Left ventricle myocardium superior (tissue), 1 donor: ENCODE measurements around the gene PNPLA1. TPM values are rescaled to one million over a fixed set of nuclear protein-coding genes. Genes with fewer than 3 reads are reported as not detected.
"Not testable (repeated sequence)": the region's sequence is repeated elsewhere in the genome, so short reads cannot be mapped to it uniquely, and the experiment has no call there.

Source experiments
- ATAC-seq: fragments of 200-7000 bp; cut with Tn5 transposase; one replicate; pipeline ENCODE4 v1.9.1; 2020; ENCODE audit warnings: mild to moderate bottlenecking, moderate library complexity
- DNase-seq: peaks from one replicate; pipeline ENCODE4 v3.0.0-alpha.2; 2020
- intact Hi-C: fragments of 100-400 bp; cut with micrococcal nuclease; formaldehyde crosslinking; loops from one replicate; pipeline ENCODE4 v1.11.0; 2022
- total RNA-seq: library from RNA; stranded (reverse); fragmentation: NEBNext Ultra II Directional; extraction: Animal tissue kit (Norgen Biotek cat#: 25700); gene quantifications from one replicate; pipeline ENCODE4 v1.2.1, GENCODE V29; 2021
- donor health status: DM: no; HTN: yes; CAD: no; lungs with severe emphysema.

Gene PNPLA1
- total RNA-seq, 1 donor from 2014 or later, result not detected

DNA sequence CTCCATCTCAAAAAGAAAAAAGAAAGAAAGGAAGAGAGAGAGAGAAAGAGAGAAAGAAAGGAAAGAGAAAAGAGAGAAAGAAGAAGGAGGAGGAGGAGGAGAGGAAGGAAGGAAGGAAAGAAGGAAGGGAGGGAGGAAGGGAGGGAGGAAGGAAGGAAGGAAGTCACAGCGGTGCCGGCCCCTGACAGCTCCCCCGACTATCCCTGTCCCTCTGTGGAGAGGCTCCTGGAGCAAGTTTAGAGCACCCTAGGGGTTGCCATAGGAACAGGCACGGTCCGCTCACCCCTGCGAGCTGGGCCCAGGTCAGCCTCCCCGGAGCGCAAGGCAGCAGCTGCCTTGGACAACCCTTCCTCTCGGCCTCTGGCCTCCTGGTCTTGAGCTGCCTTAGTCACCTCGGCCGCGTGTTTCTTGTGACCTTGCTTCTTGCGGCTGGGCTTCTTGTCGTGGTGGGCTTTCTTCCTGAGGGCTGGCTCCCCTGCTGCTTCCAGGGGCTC lies 60.0 kb downstream of the PNPLA1 start:
- ATAC-seq (no peak), DNase-seq (no peak)
- intact Hi-C loops, result no loop called here

DNA sequence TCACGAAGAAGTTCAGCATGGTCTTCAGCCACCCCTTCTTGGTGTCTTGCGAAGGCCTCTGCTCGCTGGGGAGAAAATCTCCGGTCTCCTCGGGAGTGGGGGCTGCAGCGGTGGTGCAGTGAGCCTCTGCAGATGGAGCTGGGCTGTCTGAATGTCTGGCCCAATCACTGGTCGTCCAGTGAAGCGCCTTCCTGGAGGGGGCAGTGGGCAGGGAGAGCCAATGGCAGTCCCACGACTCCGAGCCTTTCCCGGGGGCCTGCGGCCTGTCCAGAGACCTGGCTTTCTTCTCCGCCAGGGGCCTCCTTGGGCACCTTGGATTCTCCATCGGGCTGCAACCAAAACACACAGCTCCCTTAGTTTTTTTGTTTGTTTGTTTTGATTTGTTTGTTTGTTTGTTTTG lies 60.5 kb downstream of the PNPLA1 start:
- ATAC-seq (no peak), DNase-seq (no peak)
- intact Hi-C loops, result no loop called here

DNA sequence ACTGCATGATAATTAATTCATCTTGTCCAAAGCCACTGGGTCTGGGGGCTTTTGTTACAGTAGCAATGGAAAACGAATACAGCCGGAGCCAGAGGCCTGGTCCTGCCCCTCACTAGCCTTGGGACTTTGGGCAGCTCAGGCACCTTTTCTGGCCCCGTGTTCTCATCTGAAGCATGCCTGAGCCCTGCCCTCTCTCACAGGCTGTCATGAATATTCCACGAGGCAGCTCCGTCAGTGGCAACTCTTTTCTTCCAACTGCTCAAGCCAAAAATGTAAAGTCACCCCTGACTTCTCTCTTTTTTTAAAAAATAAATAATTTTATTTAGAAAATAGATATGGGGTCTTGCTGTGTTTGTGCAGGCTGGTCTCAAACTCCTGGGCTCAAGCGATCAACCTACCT lies 61.5 kb downstream of the PNPLA1 start:
- intact Hi-C loops, result no loop called here
- no peak for DNase-seq
- ATAC-seq, result no peak

DNA sequence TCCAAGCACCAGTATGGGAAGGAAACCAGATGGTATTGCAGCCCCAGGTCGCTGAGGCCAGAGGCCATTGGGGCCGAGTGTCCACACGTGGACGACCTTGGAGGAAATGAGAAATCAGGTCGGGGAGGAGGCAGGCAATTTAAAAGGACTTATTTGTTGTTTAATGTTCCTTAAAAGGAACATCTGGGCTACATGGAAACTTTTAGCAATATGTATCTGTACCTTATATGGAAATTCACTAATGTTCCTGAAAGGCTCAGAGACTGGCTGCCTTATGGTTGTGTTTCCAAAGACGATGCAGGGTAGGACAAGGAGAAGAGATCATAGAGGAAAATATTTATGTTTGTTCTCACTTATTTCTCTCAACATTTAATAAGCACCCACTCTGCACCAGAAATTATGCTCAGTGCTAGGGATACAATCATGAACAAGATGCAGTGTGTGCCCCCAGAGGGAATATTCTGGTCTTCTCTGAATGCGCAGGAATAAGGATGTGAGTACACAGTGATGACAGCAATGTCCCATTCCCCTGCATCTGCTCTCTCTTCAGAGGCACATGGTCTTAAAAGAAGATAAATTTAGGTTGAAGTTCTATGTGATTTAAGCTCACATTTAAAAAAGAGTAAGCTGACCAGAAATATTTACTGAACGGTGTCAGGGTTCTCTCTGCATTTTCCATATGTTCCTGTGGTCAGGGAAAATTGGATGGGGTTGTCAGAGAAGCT lies 63.5 kb downstream of the PNPLA1 start:
- DNase-seq, result no peak
- intact Hi-C loops, result no loop called here
- ATAC-seq, result no peak

DNA sequence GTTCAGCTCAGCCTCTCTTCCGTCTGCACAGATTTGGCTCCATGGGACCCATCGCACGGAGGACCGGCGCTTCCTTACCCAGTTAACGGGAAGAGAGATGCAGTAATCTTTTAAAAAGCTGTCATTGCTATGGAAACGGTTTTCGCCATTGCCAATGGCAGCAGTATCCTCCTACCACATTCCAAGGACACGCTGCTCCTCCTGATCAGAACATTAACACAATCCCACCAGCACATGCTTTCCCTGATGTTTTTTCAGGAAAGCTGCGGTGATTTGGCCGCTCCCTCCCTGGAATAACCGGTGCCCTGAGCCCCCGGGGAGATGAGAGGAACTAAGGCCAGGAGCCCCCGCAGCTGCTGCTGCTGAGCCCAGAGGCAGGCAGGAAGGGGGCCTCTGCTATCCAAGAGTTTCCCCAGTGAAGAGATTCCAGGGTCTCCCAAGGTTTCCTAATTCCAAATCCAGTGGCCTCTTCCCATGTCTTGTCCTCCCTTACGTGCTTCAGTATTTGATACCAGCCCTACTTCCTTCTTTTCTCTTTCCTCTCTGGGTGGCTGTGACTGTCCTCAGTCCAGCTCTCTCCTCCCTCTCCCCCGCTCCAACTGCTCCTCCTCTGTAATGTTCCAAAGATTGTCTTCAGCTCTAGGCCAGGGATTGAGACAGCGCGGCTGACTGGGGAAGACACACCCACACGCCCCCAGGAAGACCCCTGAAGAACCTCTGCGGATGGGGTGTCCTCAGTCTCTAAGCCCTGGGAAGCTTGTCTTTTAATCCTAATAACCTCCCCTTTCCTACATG lies 64.3 kb downstream of the PNPLA1 start:
- intact Hi-C loops, result no loop called here
- peak; percentile 59 for ATAC-seq
- DNase-seq, result no peak

DNA sequence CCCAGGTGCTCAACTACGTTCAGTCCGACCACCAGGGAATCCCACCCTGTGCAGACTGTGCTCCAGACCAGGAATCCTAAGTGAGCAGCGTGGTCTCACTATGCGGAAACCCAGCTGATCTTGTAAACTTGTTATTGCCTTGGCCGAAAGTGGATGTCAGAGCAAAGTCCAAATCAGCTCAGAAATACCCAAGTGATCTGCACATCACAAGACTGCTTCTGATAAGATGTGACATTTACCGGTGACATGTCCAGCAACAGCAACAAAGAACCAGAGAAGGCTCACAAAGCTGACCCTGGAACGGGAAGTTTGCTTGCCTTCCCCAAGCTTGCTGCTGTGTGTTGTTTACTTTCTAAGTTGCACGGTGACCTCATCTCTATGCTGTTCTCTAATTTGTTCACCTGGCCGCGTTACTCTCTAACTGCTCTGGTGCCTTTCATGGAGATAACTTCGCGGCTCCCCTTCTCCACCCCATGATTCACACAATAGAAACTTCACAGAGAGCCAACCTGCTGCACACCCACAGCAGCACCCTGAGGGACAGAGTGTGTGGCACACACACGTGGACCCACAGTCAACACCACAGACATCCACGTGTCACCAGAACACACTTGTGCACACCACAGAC lies 65.1 kb downstream of the PNPLA1 start:
- ATAC-seq (peak; percentile 9), DNase-seq (no peak)
- intact Hi-C loops, result no loop called here

DNA sequence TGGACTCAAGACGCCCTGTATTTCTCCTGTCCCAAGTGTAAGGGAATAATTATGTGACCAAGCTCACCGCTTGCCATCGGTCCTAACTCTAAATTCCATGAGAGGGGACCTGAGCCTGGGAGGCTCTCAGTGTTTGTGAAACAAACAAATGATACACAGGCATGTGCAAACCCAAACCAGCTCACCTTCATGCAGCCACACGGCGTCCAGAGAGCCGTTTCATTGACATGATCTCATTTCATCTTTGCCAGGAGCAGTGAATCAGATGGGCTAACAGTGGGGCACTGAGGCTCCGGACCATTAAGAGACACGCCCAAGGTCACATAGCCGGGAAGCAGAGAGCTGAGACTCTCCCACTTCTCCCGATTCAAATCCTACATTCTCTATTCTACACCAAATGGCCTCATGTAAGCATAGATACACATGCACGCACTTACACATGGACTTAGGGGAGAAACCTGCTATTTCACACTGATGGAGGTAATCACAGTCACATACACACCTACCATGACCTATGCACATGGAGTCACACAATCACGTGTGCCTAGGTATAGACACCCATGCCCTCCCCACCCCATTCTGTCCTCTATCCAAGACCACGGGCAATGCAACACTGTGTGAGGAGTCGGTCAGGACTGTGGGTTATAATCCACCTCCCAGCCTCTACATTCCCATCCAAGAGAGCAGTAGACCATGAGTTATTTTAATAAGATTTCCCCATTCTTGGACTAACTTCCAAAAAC lies 65.8 kb downstream of the PNPLA1 start:
- ATAC-seq, result no peak
- no peak for DNase-seq
- intact Hi-C loops, result no loop called here

DNA sequence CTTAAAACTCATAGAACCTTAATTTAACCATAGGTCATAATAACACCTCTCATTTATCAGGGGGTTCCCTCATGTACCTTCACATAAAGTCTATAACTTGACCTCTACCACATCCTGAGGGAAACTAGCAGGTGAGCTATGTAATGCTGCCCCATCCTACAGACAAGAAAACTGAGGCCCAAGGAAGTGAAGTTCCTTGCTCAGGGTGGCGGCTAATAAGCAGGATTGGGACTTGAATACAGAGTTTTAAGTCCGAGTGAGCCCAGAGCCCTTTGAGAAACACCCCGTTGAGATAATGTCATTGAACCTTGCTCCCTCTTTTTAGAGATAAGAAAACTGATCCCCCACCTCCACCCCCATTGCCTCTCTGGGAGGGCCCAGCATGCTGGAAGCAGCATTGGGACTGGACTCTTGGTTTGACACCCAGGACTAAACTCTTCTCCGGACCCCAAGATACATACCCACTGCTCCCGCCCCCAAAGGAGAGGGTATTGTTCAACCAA lies 66.4 kb downstream of the PNPLA1 start:
- intact Hi-C loops, result no loop called here
- ATAC-seq (no peak), DNase-seq (no peak)

DNA sequence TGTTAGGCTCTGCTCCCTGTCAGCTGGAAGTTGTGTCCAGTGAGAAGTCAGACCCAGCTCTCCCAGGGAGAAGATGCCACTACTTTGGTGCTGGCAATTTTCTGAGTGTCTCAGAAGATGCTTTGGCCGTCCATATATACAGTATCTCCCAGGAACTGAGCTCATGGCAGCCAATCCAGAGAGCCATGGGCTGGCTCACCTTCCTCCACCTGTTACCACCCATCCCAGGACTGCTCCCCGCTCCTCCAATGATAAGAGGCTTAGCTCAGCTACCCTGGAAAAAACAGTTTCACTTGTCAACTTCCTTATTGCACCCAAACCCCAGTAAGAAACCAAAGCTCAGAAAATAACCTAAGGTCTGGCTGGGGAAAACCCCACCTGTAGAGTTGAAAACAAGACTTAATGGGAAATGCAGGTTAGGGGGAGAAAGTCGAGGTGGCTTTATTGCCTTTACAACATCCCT lies 67.0 kb downstream of the PNPLA1 start, which contains the start of gene BNIP5:
TSS of gene BNIP5 (minus strand) at position 110 of the 463 bp plus-strand sequence. CDS start 6,198 bp downstream, outside the sequence.
- DNase-seq (no peak), ATAC-seq (no peak)
- intact Hi-C loops, result no loop called here

DNA sequence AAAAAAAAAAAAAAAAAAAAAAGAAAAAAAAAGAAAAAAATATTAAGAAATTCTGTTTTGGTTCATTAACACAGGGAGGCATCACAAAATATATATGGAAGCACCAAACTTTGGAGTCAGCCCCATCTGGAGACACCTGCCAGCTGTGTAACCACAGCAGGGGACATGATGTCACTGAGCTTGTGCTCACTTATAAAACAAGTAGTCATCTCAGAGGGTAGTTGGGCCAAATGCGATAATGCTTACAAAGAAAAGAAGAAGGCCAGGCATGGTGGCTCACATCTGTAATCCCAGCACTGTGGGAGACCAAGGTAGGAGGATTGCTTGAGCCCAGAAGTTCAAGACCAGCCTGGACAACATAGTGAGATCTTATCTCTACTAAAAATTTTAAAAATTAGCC lies 68.0 kb downstream of the PNPLA1 start:
- DNase-seq (no peak), ATAC-seq (no peak)
- intact Hi-C loops, result no loop called here

DNA sequence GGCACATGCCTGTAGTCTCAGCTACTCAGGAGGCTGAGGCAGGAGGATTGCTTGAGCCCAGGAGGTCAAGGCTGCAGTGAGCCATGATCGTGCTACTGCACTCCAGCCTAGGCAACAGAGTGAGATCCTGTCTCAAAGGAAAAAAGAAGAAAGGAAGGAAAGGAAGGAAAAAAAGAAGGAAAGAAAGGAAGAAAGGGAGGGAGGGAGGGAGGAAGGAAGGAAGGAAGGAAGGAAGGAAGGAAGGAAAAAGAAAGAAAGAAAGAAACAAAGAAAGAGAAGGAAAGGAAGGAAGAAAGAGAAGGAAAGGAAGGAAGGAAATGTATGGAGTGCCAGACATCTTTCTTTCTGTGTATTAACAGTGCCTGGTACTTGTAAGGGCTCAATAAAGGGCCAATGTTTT lies 68.4 kb downstream of the PNPLA1 start:
- DNase-seq, ATAC-seq, intact Hi-C loops: not testable (repeated sequence)

DNA sequence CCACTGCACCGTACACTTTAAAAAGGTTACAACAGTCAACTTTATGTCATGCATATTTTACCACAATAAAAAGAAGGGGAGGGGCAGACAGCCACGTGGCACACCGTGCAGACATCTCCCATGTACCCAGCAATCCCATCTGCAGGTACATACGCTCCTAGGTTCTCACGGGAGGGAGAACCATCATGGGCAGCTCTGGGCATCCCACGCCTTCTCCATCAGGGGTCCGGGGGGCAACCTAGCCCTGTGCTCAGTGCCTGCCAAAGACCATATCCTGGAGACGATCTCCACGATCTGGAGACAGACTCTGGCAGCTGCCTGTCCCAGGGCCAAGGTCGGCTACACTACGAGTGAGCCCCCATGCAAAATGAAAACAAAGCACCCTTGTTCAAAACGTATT lies 69.3 kb downstream of the PNPLA1 start:
- intact Hi-C loops, result no loop called here
- no peak for DNase-seq
- ATAC-seq, result no peak

DNA sequence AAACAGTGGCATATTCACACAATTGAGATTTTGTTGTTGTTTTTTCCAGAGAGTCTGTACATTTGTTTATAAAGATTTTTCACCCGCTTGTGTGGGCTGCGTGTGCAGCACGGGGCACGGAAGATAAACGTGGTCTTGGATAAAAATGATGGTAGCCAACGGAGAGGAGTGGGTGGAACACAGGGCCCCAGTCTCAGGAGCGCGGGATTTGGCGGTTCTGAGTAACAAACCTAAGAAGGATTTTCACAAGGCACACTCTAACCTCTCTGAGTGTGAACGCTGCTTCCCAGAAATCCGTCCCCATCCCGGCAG lies 70.4 kb downstream of the PNPLA1 start:
- intact Hi-C loops, result no loop called here
- peak; percentile 10 for ATAC-seq
- no peak for DNase-seq

DNA sequence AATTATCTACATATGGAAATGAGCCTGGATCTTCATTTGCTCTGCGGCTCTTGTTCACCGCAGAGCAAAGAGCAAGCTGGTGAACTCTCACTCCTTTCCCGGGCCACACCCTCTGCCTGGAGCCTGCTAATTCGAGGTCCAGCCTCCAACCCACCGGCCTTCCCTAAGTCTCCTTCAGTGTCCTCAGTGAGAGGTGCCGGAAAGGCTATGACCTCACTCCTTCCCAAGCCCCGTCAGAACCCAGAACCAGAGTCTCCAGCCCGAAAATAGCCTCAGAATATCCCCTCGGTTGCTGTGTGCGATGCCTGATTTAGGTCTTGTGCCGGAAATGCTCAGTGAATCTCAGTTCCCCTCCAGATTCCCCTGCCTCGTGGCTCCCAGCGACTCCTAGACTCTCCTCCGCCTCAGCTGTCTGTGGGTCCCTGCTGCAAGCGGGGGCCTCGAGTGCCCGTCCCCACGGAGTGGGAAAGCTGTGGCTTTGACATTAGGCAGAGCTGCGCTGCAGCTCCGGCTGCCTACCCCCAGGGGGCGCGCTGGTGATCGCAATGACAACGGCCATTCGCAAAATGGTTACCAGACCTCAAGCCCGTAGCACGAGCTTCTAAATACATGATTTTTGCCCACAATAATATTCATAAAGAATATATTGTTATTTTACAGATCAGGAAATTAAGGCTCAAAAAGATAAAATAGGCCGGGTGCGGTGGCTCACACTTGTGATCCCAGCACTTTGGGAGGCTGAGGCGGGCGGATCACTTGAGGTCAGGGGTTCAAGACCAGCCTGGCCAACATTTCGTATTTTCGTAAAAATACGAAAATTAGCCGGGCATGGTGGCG lies 71.0 kb downstream of the PNPLA1 start:
- intact Hi-C loops, result no loop called here
- DNase-seq (peak; percentile 90), ATAC-seq (peak; percentile 81)

DNA sequence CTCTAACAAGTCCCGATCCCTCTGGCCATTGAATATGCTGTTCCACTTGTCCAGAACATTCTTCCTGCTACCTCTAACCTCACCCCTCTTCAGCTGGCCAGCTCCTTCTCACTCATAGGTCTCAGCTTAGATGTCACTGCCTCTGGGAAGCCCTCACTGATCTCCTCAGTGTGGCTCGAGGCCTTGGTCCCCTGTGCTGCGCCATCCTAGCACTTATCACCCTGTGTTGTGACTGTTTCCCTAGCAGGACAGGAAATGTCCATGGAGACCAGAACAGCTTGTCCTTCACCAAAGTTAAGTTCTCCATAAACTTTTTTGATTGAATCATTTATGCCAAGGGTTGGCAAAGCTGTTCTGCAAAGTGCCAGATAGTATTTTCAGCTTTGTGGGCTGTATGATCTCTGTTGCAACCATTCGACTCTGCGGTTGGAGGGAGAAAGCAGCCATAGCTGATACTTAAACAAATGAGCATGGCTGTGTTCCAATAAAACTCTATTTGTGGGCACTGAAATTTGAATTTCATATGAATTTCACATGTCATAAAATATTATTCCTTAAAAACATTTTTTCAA lies 73.3 kb downstream of the PNPLA1 start:
- intact Hi-C loops, result no loop called here
- no peak for DNase-seq
- no peak for ATAC-seq

DNA sequence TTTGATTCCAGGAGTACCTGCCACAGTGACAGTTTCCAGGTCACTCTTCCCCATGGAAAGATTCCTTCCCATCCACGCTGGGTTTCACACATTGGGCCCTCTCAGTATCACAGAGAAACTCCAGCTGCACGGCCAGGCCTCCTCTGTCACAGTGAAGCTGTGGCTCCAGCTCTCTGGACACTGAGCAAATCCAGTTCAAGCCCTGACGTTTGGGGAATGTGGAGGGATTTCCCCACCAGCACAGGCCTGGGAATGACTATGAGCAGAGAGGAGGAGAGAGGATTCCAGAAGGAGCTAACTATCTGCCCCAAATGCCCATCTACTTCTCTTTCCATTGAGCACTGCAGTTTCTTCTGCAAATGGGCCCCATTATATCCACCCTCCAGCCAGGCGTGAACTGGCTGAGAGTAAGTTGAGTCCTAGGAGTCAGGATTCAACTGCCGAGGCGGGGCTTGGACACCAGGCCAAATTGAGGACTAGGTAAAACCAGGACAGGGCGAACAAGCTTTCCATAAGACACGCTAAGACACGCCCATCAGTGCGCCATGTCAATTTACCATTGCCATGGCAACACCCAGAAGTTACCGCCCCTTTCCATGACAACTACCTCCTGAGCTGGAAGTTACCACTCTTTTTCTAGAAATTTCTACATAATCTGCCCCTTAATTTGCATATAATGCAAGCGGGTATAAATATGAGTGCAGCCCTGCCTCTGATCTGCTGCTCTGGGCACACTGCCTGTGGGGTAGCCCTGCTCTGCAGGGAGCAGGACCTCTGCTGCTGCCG lies 76.0 kb downstream of the PNPLA1 start:
- DNase-seq (no peak), ATAC-seq (no peak)
- intact Hi-C loops, result no loop called here
